ENCODE results near the gene NEK9. TPM values are rescaled to one million over a fixed set of nuclear protein-coding genes. Genes with fewer than 3 reads are reported as not detected.

Gene NEK9
- total RNA-seq = 26.3 and 34.3 TPM in 2 replicates

GRCh38 chr14:75126679-75127473, at the start of gene NEK9:
NEK9 (minus strand) TSS chr14:75127048; CDS start chr14:75126921, 127 bp downstream.
- H3K36me3 ChIP-seq (ENCODE audit: control insufficient read depth, insufficient read depth, low read length) = peaks cover 1% of the 10 kb centered on the region
- no peak for FAIRE-seq
- no peak for TF ChIP-seq CTCF (IDR thresholded peaks at IDR 0.05; ENCODE audit: insufficient read depth, low read length, severe bottlenecking)
- peak within 1 kb of the TSS; percentile 69 for H3K4me3 ChIP-seq (ENCODE audit: low read depth, low read length)
- peak; percentile 65 for DNase-seq (ENCODE audit: low read depth)
- H3K27me3 ChIP-seq (ENCODE audit: control insufficient read depth, insufficient read depth, low read length) = no peaks in the 10 kb centered on the region

- Histone ChIP-seq H3K36me3 (ENCODE audit: control insufficient read depth, insufficient read depth, low read length) (no peaks in the 10 kb centered on the region), H3K27me3 (ENCODE audit: control insufficient read depth, insufficient read depth, low read length) (no peaks in the 10 kb centered on the region), H3K4me3 (ENCODE audit: low read depth, low read length) (peak within 1 kb of the TSS; percentile 67)
- no peak for TF ChIP-seq CTCF (IDR thresholded peaks at IDR 0.05; ENCODE audit: insufficient read depth, low read length, severe bottlenecking)
- DNase-seq (ENCODE audit: low read depth) (no peak), FAIRE-seq (no peak)
These were observed 49.4 kb upstream of the NEK9 start, which contains the start of gene TMED10 for GRCh38 chr14:75176142-75176820. TMED10 (minus strand) TSS chr14:75176612; CDS start chr14:75176579, 33 bp downstream.

- FAIRE-seq (no peak), DNase-seq (ENCODE audit: low read depth) (peak; percentile 44)
- Histone ChIP-seq H3K27me3 (ENCODE audit: control insufficient read depth, insufficient read depth, low read length) (no peaks in the 10 kb centered on the region), H3K36me3 (ENCODE audit: control insufficient read depth, insufficient read depth, low read length) (no peaks in the 10 kb centered on the region), H3K4me3 (ENCODE audit: low read depth, low read length) (peak overlapping the region; percentile 67)
- TF ChIP-seq CTCF (IDR thresholded peaks at IDR 0.05; ENCODE audit: insufficient read depth, low read length, severe bottlenecking) = no peak
These were observed 48.9 kb upstream of the NEK9 start for GRCh38 chr14:75175677-75176141.

GRCh38 chr14:75174066-75174465, 47.2 kb upstream of the NEK9 start:
- FAIRE-seq (no peak), DNase-seq (ENCODE audit: low read depth) (no peak)
- no peak for TF ChIP-seq CTCF (IDR thresholded peaks at IDR 0.05; ENCODE audit: insufficient read depth, low read length, severe bottlenecking)
- H3K36me3 ChIP-seq (ENCODE audit: control insufficient read depth, insufficient read depth, low read length) = peaks cover 1% of the 10 kb centered on the region
- H3K4me3 ChIP-seq (ENCODE audit: low read depth, low read length) = no peak overlapping the region
- H3K27me3 ChIP-seq (ENCODE audit: control insufficient read depth, insufficient read depth, low read length) = no peaks in the 10 kb centered on the region

- Histone ChIP-seq H3K36me3 (ENCODE audit: control insufficient read depth, insufficient read depth, low read length) (peaks cover 1% of the 10 kb centered on the region), H3K4me3 (ENCODE audit: low read depth, low read length) (no peak overlapping the region), H3K27me3 (ENCODE audit: control insufficient read depth, insufficient read depth, low read length) (no peaks in the 10 kb centered on the region)
- no peak for DNase-seq (ENCODE audit: low read depth)
- FAIRE-seq = no peak
- no peak for TF ChIP-seq CTCF (IDR thresholded peaks at IDR 0.05; ENCODE audit: insufficient read depth, low read length, severe bottlenecking)
These were observed 43.9 kb upstream of the NEK9 start for GRCh38 chr14:75170772-75171171.
